Neural cell (in vitro differentiated cells): ENCODE measurements around the gene FUT8. TPM values are rescaled to one million over a fixed set of nuclear protein-coding genes. Genes with fewer than 3 reads are reported as not detected.
"Not testable (repeated sequence)": the region's sequence is repeated elsewhere in the genome, so short reads cannot be mapped to it uniquely, and the experiment has no call there.

Experiments used
- H2AFZ ChIP-seq: fragments of 200-600, 300-800 bp; sonication (generic), shearing (Covaris generic); 2 replicates; pipeline ENCODE4 v1.6.0; 2014; ENCODE audit warnings: low read depth, mild to moderate bottlenecking, antibody characterized with exemption, low read length, moderate library complexity
- H3F3A ChIP-seq: fragments of 200-600 bp; shearing (Covaris generic); 2 replicates; pipeline ENCODE4 v1.6.1; 2016; ENCODE audit warnings: mild to moderate bottlenecking, moderate library complexity, mixed read lengths, antibody characterized with exemption, low read length; ENCODE audit not compliant: insufficient read depth, poor library complexity, severe bottlenecking
- H3K27ac ChIP-seq: fragments of 200-600, 300-800 bp; sonication (generic), shearing (Covaris generic); 2 replicates; pipeline ENCODE4 v1.5.1; 2014; ENCODE audit warnings: mild to moderate bottlenecking, low read length, moderate library complexity
- H3K27me3 ChIP-seq: fragments of 300-800, 200-600 bp; sonication (generic), shearing (Covaris generic); 2 replicates; pipeline ENCODE4 v1.6.0; 2014; ENCODE audit warnings: mild to moderate bottlenecking, low read depth, low read length, moderate library complexity; ENCODE audit not compliant: insufficient read depth
- H3K36me3 ChIP-seq: fragments of 300-800, 200-600 bp; sonication (generic), shearing (Covaris generic); 2 replicates; pipeline ENCODE4 v1.5.1; 2014; ENCODE audit warnings: mild to moderate bottlenecking, antibody characterized with exemption, low read length, moderate library complexity; ENCODE audit not compliant: insufficient read depth
- H3K4me2 ChIP-seq: fragments of 300-800, 200-600 bp; sonication (generic), shearing (Covaris generic); 2 replicates; pipeline ENCODE4 v1.6.0; 2014; ENCODE audit warnings: mild to moderate bottlenecking, low read length
- H3K4me3 ChIP-seq: fragments of 300-800, 200-600 bp; sonication (generic), shearing (Covaris generic); 2 replicates; pipeline ENCODE4 v1.5.1; 2014; ENCODE audit warnings: mild to moderate bottlenecking, low read length, moderate library complexity
- H3K79me2 ChIP-seq: fragments of 200-600 bp; shearing (Covaris generic); replicated peaks from 2 replicates; pipeline ENCODE4 v1.6.0; 2014; ENCODE audit warnings: mild to moderate bottlenecking, low read length, moderate library complexity; ENCODE audit not compliant: insufficient read depth
- H3K9ac ChIP-seq: fragments of 300-800, 200-600 bp; sonication (generic), shearing (Covaris generic); 2 replicates; pipeline ENCODE4 v1.6.1; 2016; ENCODE audit warnings: mild to moderate bottlenecking, low read length, mixed read lengths
- H3K9me2 ChIP-seq: fragments of 200-600 bp; shearing (Covaris generic); 2 replicates; pipeline ENCODE4 v1.6.1; 2016; ENCODE audit warnings: mild to moderate bottlenecking, low read length, mixed read lengths; ENCODE audit not compliant: insufficient read depth
- H3K9me3 ChIP-seq: fragments of 200-600, 300-800 bp; sonication (generic), shearing (Covaris generic); 2 replicates; pipeline ENCODE4 v1.6.1; 2016; ENCODE audit warnings: mild to moderate bottlenecking, mixed run types, low read length, moderate library complexity, mixed read lengths
- H4K20me1 ChIP-seq: fragments of 200-600 bp; shearing (Covaris generic); 2 replicates; pipeline ENCODE4 v1.6.1; 2016; ENCODE audit warnings: mild to moderate bottlenecking, mixed run types; ENCODE audit not compliant: insufficient read depth
- EP300 ChIP-seq: fragments of 450-650 bp; conservative IDR thresholded peaks from 2 replicates; pipeline ENCODE4 v1.6.1; 2014; ENCODE audit warnings: antibody characterized with exemption, mild to moderate bottlenecking, moderate library complexity; ENCODE audit not compliant: poor library complexity, severe bottlenecking
- EZH2 ChIP-seq: fragments of 200-600, 300-800 bp; shearing (Covaris generic), sonication (generic); IDR thresholded peaks from 2 replicates; pipeline ENCODE4 v1.6.1; 2014; ENCODE audit warnings: antibody characterized with exemption, low read length, borderline replicate concordance, mild to moderate bottlenecking; ENCODE audit not compliant: insufficient read depth, poor library complexity, severe bottlenecking
- MXI1 ChIP-seq: fragments of 450-650 bp; conservative IDR thresholded peaks from 2 replicates; pipeline ENCODE4 v1.6.1; 2014; ENCODE audit warnings: antibody characterized with exemption, mild to moderate bottlenecking; ENCODE audit not compliant: poor library complexity, severe bottlenecking
- POLR2AphosphoS5 ChIP-seq: IDR thresholded peaks from 2 replicates; pipeline ENCODE4 v1.6.1; 2012
- RAD21 ChIP-seq: fragments of 450-650 bp; conservative IDR thresholded peaks from 2 replicates; pipeline ENCODE4 v1.6.1; 2014; ENCODE audit warnings: antibody characterized with exemption, mild to moderate bottlenecking, moderate library complexity
- SMC3 ChIP-seq: fragments of 450-650 bp; conservative IDR thresholded peaks from 2 replicates; pipeline ENCODE4 v1.6.1; 2014; ENCODE audit warnings: antibody characterized with exemption, mild to moderate bottlenecking, moderate library complexity; ENCODE audit not compliant: poor library complexity
- polyA plus RNA-seq: library from polyadenylated mRNA; depleted of rRNA; stranded (reverse); fragments of >200 nt; gene quantifications from 2 replicates; pipeline ENCODE4 v1.2.3, GENCODE V29; 2014
- TF ChIP-seq, protein P1 (sequence below): IDR thresholded peaks from 2 replicates; pipeline ENCODE4 v1.6.1; 2012; ENCODE audit warnings: borderline replicate concordance
- TF ChIP-seq, protein P2 (sequence below): fragments of 450-650 bp; IDR thresholded peaks from 2 replicates; pipeline ENCODE4 v1.5.1; 2014; ENCODE audit warnings: antibody characterized with exemption, mild to moderate bottlenecking, moderate library complexity; ENCODE audit not compliant: poor library complexity, severe bottlenecking

FUT8 gene
- polyA plus RNA-seq, 1 donor from 2014 or later: 72.8 TPM

DNA sequence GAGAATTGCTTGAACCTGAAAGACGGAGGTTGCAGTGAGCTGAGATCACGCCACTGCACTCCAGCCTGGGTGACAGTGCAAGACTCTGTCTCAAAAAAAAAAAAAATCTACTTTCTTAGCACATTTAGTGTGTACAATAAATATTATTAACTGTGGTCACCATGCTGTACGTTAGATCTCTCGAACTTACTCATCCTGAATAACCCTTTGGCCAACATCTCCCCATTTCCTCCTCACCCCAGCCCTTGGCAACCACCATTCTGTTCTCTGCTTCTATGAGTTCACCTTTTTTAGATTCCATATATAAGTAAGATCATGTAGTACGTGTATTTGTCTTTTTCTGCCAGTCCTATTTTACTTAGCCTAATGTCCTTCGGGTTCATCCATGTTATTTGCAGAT, 13.4 kb downstream of the FUT8 start:
- no peak overlapping the region for H3K4me2 ChIP-seq
- no peak overlapping the region for H3K9ac ChIP-seq

DNA sequence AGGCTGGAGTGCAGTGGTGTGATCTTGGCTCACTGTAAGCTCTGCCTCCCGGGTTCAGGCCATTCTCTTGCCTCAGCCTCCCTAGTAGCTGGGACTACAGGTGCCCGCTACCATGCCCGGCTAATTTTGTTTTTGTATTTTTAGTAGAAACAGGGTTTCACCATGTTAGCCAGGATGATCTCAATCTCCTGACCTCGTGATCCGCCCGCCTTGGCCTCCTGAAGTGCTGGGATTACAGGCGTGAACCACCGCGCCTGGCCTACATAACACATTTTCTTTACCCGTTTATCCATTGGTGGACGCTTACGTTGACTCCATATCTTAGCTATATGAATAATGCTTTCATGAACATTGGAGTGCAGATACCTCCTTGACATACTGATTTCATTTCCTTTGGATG, 14.4 kb downstream of the FUT8 start:
- H3K79me2 ChIP-seq: peaks cover 48% of the 10 kb centered on the region
- not testable (repeated sequence) for H3K9me2 ChIP-seq, H3K36me3 ChIP-seq, H4K20me1 ChIP-seq, H3K4me3 ChIP-seq, H3F3A ChIP-seq, H3K9me3 ChIP-seq, H3K9ac ChIP-seq, H3K4me2 ChIP-seq, H3K27ac ChIP-seq, H2AFZ ChIP-seq, H3K27me3 ChIP-seq

More for the DNA sequence above, 13.4 kb downstream of the FUT8 start:
- Histone ChIP-seq H3K27ac (no peak overlapping the region), H3K4me3 (no peak overlapping the region), H3K27me3 (no peaks in the 10 kb centered on the region), H3K9me3 (peaks cover 3% of the 10 kb centered on the region), H4K20me1 (no peaks in the 10 kb centered on the region), H3K79me2 (peaks cover 58% of the 10 kb centered on the region), H2AFZ (no peak overlapping the region), H3F3A (no peaks in the 10 kb centered on the region), H3K9me2 (no peaks in the 10 kb centered on the region), H3K36me3 (no peaks in the 10 kb centered on the region)
- TF ChIP-seq, protein P1, sequence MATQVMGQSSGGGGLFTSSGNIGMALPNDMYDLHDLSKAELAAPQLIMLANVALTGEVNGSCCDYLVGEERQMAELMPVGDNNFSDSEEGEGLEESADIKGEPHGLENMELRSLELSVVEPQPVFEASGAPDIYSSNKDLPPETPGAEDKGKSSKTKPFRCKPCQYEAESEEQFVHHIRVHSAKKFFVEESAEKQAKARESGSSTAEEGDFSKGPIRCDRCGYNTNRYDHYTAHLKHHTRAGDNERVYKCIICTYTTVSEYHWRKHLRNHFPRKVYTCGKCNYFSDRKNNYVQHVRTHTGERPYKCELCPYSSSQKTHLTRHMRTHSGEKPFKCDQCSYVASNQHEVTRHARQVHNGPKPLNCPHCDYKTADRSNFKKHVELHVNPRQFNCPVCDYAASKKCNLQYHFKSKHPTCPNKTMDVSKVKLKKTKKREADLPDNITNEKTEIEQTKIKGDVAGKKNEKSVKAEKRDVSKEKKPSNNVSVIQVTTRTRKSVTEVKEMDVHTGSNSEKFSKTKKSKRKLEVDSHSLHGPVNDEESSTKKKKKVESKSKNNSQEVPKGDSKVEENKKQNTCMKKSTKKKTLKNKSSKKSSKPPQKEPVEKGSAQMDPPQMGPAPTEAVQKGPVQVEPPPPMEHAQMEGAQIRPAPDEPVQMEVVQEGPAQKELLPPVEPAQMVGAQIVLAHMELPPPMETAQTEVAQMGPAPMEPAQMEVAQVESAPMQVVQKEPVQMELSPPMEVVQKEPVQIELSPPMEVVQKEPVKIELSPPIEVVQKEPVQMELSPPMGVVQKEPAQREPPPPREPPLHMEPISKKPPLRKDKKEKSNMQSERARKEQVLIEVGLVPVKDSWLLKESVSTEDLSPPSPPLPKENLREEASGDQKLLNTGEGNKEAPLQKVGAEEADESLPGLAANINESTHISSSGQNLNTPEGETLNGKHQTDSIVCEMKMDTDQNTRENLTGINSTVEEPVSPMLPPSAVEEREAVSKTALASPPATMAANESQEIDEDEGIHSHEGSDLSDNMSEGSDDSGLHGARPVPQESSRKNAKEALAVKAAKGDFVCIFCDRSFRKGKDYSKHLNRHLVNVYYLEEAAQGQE: no peak
- TF ChIP-seq EZH2: no peak
- no peak for TF ChIP-seq POLR2AphosphoS5
- no peak for TF ChIP-seq MXI1

DNA sequence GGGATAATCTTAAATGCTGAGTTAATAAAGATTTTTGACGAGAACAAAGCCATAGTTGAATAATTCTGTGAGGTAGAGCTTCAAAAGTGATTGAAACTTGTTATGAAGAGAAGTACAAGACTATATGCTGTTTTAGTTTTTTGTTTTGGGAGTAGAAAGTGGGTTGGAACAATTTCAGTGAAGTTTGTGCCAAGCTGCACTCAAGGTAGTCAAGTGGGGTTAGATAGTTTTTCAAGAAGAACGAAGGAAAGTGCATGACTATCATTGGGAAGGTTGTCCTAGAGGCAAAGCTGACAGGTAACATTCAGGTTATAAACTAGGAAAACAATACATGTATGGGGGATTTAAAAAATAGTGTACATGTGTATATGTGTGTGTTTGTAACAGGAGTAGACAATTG, 16.2 kb downstream of the FUT8 start:
- Histone ChIP-seq H4K20me1 (no peaks in the 10 kb centered on the region), H3K27ac (no peak overlapping the region), H3K9ac (no peak overlapping the region), H3K36me3 (no peaks in the 10 kb centered on the region), H3K9me3 (peaks cover 3% of the 10 kb centered on the region), H2AFZ (no peak overlapping the region), H3K4me2 (no peak overlapping the region), H3K9me2 (no peaks in the 10 kb centered on the region), H3K27me3 (no peaks in the 10 kb centered on the region), H3K4me3 (no peak overlapping the region), H3F3A (no peaks in the 10 kb centered on the region), H3K79me2 (peaks cover 41% of the 10 kb centered on the region)
- no peak for TF ChIP-seq EZH2
- no peak for TF ChIP-seq MXI1
- no peak for TF ChIP-seq POLR2AphosphoS5
- no peak for TF ChIP-seq RAD21
- no peak for TF ChIP-seq SMC3
- TF ChIP-seq, protein P2, sequence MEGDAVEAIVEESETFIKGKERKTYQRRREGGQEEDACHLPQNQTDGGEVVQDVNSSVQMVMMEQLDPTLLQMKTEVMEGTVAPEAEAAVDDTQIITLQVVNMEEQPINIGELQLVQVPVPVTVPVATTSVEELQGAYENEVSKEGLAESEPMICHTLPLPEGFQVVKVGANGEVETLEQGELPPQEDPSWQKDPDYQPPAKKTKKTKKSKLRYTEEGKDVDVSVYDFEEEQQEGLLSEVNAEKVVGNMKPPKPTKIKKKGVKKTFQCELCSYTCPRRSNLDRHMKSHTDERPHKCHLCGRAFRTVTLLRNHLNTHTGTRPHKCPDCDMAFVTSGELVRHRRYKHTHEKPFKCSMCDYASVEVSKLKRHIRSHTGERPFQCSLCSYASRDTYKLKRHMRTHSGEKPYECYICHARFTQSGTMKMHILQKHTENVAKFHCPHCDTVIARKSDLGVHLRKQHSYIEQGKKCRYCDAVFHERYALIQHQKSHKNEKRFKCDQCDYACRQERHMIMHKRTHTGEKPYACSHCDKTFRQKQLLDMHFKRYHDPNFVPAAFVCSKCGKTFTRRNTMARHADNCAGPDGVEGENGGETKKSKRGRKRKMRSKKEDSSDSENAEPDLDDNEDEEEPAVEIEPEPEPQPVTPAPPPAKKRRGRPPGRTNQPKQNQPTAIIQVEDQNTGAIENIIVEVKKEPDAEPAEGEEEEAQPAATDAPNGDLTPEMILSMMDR: no peak
- TF ChIP-seq, protein P1: no peak
- no peak for TF ChIP-seq EP300
